ENCODE measurements around the gene ELOA. TPM values are rescaled to one million over a fixed set of nuclear protein-coding genes. Genes with fewer than 3 reads are reported as not detected.
A peak's percentile ranks its signal among the peaks of the same experiment; 100 is the strongest.

The ELOA gene
- total and polyA plus RNA-seq, 2 of the 13 experiments (the other 11 are each of a cell fraction or from before 2014, with no cell fraction given): 14.2 to 28.5 TPM

DNA sequence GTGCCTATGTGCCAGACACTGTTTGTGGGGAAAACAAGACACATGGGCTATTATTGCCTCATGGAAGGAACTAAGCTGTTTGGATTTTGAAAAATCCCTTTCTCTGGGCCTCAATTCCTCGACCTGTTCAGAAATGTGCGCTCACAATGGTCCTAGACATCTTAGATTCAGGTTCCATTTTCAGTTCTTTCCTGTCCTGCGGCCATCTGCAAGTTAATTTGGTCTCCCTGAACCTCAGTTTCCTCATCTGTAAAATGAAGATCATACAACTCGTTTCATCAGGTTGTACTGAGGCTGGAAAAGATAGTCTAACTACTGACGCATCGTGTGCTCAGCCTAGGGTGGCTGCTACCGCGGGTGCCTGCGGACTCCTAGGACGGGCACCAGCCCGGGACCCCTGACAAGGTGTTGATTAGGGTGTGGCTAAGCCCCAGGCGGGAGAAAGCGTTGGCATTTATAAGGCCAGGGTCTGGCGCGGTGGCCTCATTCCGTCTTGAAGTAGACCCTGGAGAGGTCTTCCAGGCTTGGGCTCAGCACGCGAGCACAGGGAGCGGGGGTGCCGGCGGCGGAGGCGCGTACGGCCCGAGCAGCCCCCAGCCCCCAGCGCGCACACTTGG is 493 bp upstream of the ELOA start (continued):
- TF ChIP-seq, protein P1, sequence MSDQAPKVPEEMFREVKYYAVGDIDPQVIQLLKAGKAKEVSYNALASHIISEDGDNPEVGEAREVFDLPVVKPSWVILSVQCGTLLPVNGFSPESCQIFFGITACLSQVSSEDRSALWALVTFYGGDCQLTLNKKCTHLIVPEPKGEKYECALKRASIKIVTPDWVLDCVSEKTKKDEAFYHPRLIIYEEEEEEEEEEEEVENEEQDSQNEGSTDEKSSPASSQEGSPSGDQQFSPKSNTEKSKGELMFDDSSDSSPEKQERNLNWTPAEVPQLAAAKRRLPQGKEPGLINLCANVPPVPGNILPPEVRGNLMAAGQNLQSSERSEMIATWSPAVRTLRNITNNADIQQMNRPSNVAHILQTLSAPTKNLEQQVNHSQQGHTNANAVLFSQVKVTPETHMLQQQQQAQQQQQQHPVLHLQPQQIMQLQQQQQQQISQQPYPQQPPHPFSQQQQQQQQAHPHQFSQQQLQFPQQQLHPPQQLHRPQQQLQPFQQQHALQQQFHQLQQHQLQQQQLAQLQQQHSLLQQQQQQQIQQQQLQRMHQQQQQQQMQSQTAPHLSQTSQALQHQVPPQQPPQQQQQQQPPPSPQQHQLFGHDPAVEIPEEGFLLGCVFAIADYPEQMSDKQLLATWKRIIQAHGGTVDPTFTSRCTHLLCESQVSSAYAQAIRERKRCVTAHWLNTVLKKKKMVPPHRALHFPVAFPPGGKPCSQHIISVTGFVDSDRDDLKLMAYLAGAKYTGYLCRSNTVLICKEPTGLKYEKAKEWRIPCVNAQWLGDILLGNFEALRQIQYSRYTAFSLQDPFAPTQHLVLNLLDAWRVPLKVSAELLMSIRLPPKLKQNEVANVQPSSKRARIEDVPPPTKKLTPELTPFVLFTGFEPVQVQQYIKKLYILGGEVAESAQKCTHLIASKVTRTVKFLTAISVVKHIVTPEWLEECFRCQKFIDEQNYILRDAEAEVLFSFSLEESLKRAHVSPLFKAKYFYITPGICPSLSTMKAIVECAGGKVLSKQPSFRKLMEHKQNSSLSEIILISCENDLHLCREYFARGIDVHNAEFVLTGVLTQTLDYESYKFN (CRISPR knock-in tag; conservative IDR thresholded peaks at IDR 0.05): no peak
- TF ChIP-seq MYC (CRISPR knock-in tag; IDR thresholded peaks at IDR 0.05; ENCODE audit: borderline replicate concordance): no peak
- TF ChIP-seq ZNF530 (CRISPR knock-in tag; IDR thresholded peaks at IDR 0.05; ENCODE audit: low read depth): no peak
- TF ChIP-seq ZNF775 (CRISPR knock-in tag; IDR thresholded peaks at IDR 0.05; ENCODE audit: borderline replicate concordance): no peak
- TF ChIP-seq, protein P2, sequence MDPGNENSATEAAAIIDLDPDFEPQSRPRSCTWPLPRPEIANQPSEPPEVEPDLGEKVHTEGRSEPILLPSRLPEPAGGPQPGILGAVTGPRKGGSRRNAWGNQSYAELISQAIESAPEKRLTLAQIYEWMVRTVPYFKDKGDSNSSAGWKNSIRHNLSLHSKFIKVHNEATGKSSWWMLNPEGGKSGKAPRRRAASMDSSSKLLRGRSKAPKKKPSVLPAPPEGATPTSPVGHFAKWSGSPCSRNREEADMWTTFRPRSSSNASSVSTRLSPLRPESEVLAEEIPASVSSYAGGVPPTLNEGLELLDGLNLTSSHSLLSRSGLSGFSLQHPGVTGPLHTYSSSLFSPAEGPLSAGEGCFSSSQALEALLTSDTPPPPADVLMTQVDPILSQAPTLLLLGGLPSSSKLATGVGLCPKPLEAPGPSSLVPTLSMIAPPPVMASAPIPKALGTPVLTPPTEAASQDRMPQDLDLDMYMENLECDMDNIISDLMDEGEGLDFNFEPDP (CRISPR knock-in tag; conservative IDR thresholded peaks at IDR 0.05): 0 out of 2 replicates have a peak, but pooled peaks have one; percentile 8
- TF ChIP-seq, protein P3, sequence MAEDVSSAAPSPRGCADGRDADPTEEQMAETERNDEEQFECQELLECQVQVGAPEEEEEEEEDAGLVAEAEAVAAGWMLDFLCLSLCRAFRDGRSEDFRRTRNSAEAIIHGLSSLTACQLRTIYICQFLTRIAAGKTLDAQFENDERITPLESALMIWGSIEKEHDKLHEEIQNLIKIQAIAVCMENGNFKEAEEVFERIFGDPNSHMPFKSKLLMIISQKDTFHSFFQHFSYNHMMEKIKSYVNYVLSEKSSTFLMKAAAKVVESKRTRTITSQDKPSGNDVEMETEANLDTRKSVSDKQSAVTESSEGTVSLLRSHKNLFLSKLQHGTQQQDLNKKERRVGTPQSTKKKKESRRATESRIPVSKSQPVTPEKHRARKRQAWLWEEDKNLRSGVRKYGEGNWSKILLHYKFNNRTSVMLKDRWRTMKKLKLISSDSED (CRISPR knock-in tag; IDR thresholded peaks at IDR 0.05): no peak
- TF ChIP-seq ZKSCAN5 (CRISPR knock-in tag; IDR thresholded peaks at IDR 0.05): no peak
